Naive thymus-derived CD4-positive, alpha-beta T cell (primary cell): ENCODE results near the gene IQGAP1. TPM values are rescaled to one million over a fixed set of nuclear protein-coding genes. Genes with fewer than 3 reads are reported as not detected.

ENCODE experiments used
- ATAC-seq: fragments of 150-1000 bp; cut with Tn5 transposase; 2 replicates; pipeline ENCODE4 v1.10.0; 2021; ENCODE audit warnings: mild to moderate bottlenecking, moderate library complexity
- CTCF ChIA-PET: fragments of 350-600 bp; sonication (Branson Sonifier 250); formaldehyde crosslinking; loops from one replicate; lab custom pipeline; 2021; ENCODE audit warnings: antibody characterized with exemption; lab: Charles Lee
- POLR2A ChIA-PET: fragments of 350-600 bp; sonication (Branson Sonifier 250); formaldehyde crosslinking; loops from one replicate; lab custom pipeline; 2021; ENCODE audit warnings: antibody characterized with exemption, inconsistent platforms; lab: Charles Lee
- DNase-seq, 9 donors: peaks; one replicate each; pipeline versions ENCODE4 v3.0.0 to v3.0.0-alpha.2; 2020 to 2022; ENCODE audit warnings: mixed read lengths in 1 of 9
- H3K27ac ChIP-seq: one replicate; pipeline ENCODE4 v1.7.0; 2013; ENCODE audit warnings: mild to moderate bottlenecking, low read depth, low read length, moderate library complexity
- H3K27me3 ChIP-seq, 2 donors: one replicate each; pipeline ENCODE4 v1.7.0; 2013; ENCODE audit warnings: low read length in 2 of 2, mild to moderate bottlenecking in 2 of 2, moderate library complexity in 2 of 2; ENCODE audit not compliant: control insufficient read depth in 2 of 2, insufficient read depth in 2 of 2
- H3K36me3 ChIP-seq, 3 experiments: 1 replicate in 2 of 3; 2 replicates in 1 of 3; pipeline ENCODE4 v1.7.0; 2013; ENCODE audit warnings: low read length in 3 of 3, mild to moderate bottlenecking in 3 of 3, moderate library complexity in 1 of 3; ENCODE audit not compliant: insufficient read depth in 3 of 3, control insufficient read depth in 2 of 3
- H3K4me1 ChIP-seq, 2 donors: one replicate each; pipeline ENCODE4 v1.7.0; 2013; ENCODE audit warnings: low read length in 2 of 2, mild to moderate bottlenecking in 2 of 2, moderate library complexity in 1 of 2; ENCODE audit not compliant: control insufficient read depth in 2 of 2, insufficient read depth in 2 of 2
- H3K4me3 ChIP-seq: 2 replicates; pipeline ENCODE4 v1.7.0; 2013; ENCODE audit warnings: mild to moderate bottlenecking, low read length
- H3K9me3 ChIP-seq, 3 experiments: 1 replicate in 2 of 3; 2 replicates in 1 of 3; pipeline ENCODE4 v1.7.0; 2013; ENCODE audit warnings: low read length in 3 of 3; ENCODE audit not compliant: control insufficient read depth in 2 of 3
- H3K27ac Mint-ChIP-seq, 9 donors: one replicate each; pipeline ENCODE4 v1.8.0; 2020 to 2022; ENCODE audit warnings: mixed read lengths in 9 of 9, mild to moderate bottlenecking in 8 of 9, moderate library complexity in 5 of 9, inconsistent platforms in 2 of 9
- H3K27me3 Mint-ChIP-seq, 5 donors: one replicate each; pipeline ENCODE4 v1.8.0; 2021 to 2022; ENCODE audit warnings: mixed read lengths in 5 of 5, mild to moderate bottlenecking in 1 of 5
- H3K36me3 Mint-ChIP-seq, 5 donors: one replicate each; pipeline ENCODE4 v1.8.0; 2020 to 2022; ENCODE audit warnings: mixed read lengths in 5 of 5, mild to moderate bottlenecking in 3 of 5, inconsistent platforms in 1 of 5
- H3K4me1 Mint-ChIP-seq, 7 donors: one replicate each; pipeline ENCODE4 v1.8.0; 2020 to 2022; ENCODE audit warnings: mixed read lengths in 7 of 7, mild to moderate bottlenecking in 3 of 7, inconsistent platforms in 1 of 7
- H3K4me3 Mint-ChIP-seq, 10 donors: one replicate each; pipeline ENCODE4 v1.8.0; 2020 to 2022; ENCODE audit warnings: mild to moderate bottlenecking in 10 of 10, mixed read lengths in 10 of 10, moderate library complexity in 6 of 10, inconsistent platforms in 2 of 10
- H3K9me3 Mint-ChIP-seq, 11 donors: one replicate each; pipeline ENCODE4 v1.8.0; 2020 to 2022; ENCODE audit warnings: mixed read lengths in 11 of 11, mild to moderate bottlenecking in 4 of 11, inconsistent platforms in 1 of 11, moderate library complexity in 1 of 11
- intact Hi-C, 2 donors: fragments of 100-400 bp; cut with micrococcal nuclease; formaldehyde crosslinking; loops; one replicate each; pipeline ENCODE4 v1.15.1; 2023
- polyA plus RNA-seq, 2 donors: library from polyadenylated mRNA; unstranded; fragments of 300-500 nt; fragmentation: Illumina TruSeq; gene quantifications; one replicate each; pipeline ENCODE4 v1.2.3, GENCODE V29; 2021
- total RNA-seq, 6 experiments: library from RNA in 5 of 6; stranded (reverse) in 5 of 6; gene quantifications; 1 replicate in 5 of 6; 2 replicates in 1 of 6; pipeline ENCODE4 v1.2.3 and lab custom pipeline; 2021 to 2026

IQGAP1 gene
- total RNA-seq (100 to 1,000 TPM in 2 of 5 experiments, 10 to 100 TPM in 3; 81.8 to 263 (median 93.8) TPM), polyA plus RNA-seq (10 to 100 TPM; 73.9 to 79.4 TPM), total RNA-seq (lab: John Stamatoyannopoulos, UW) (232 reads per million, percentile 94 among the genes with 10 or more reads in this experiment)

GRCh38 chr15:90387534-90388461, at the start of gene IQGAP1:
Gene IQGAP1 (plus strand): TSS chr15:90388242. CDS start chr15:90388342, 100 bp downstream.
- H3K9me3 Mint-ChIP-seq = peaks cover 0 to 1% (median 0%) of the 10 kb centered on the region in 11 donors
- CTCF ChIA-PET = interaction anchor here (0.6 to 2.0 kb wide), 4 partner anchors 10 to 542 kb away, joined by 3 to 7 read pairs (median 3); no protein-coding TSS in a partner anchor
- Histone ChIP-seq H3K27ac (peak within 1 kb of the TSS; percentile 93), H3K36me3 (peaks cover 0 to 7% (median 0%) of the 10 kb centered on the region in 3 experiments), H3K4me1 (peaks cover 29 to 33% of the 10 kb centered on the region in 2 donors), H3K27me3 (no peaks in the 10 kb centered on the region), H3K9me3 (no peaks in the 10 kb centered on the region), H3K4me3 (peak within 1 kb of the TSS; percentile 88)
- H3K4me3 Mint-ChIP-seq = peak within 1 kb of the TSS; percentile 80 to 95 (median 92)
- intact Hi-C loops = loop anchor here (1.0 to 5.0 kb wide), 13 partner anchors 10 to 548 kb away; partner anchors contain the start of genes GDPGP1 (in 2 of the 2), UNC45A (in 2 of the 2), NGRN (in 1 of the 2) and ZNF774 (in 1 of the 2)
- H3K4me1 Mint-ChIP-seq = peaks cover 38 to 56% (median 50%) of the 10 kb centered on the region in 7 donors
- peak; percentile 91 to 96 (median 94) for DNase-seq
- no peaks in the 10 kb centered on the region for H3K27me3 Mint-ChIP-seq
- peak; percentile 97 for ATAC-seq
- H3K36me3 Mint-ChIP-seq = peaks cover 14 to 23% (median 20%) of the 10 kb centered on the region in 5 donors
- POLR2A ChIA-PET = interaction anchor here (0.5 to 4.6 kb wide), 11 partner anchors 11 to 354 kb away, joined by 3 to 48 read pairs (median 4); no protein-coding TSS in a partner anchor
- H3K27ac Mint-ChIP-seq = peak within 1 kb of the TSS; percentile 68 to 99 (median 94)

GRCh38 chr15:90338532-90338931, 49.5 kb upstream of the IQGAP1 start:
- H3K9me3 ChIP-seq = no peaks in the 10 kb centered on the region
- no peak overlapping the region for H3K4me3 ChIP-seq
- Mint-ChIP-seq H3K27ac (no peak overlapping the region), H3K4me1 (peaks cover 17 to 46% (median 30%) of the 10 kb centered on the region in 7 donors), H3K27me3 (no peaks in the 10 kb centered on the region), H3K4me3 (no peak overlapping the region), H3K36me3 (no peaks in the 10 kb centered on the region), H3K9me3 (no peaks in the 10 kb centered on the region)
- H3K27ac ChIP-seq = no peak overlapping the region
- ChIA-PET CTCF (no interaction called here), POLR2A (no interaction called here)
- intact Hi-C loops = no loop called here
- no peaks in the 10 kb centered on the region for H3K36me3 ChIP-seq
- DNase-seq (no peak), ATAC-seq (no peak)
- no peaks in the 10 kb centered on the region for H3K27me3 ChIP-seq
- H3K4me1 ChIP-seq = peaks cover 3 to 27% of the 10 kb centered on the region in 2 donors

- Mint-ChIP-seq H3K36me3 (no peaks in the 10 kb centered on the region), H3K4me1 (peaks cover 18 to 45% (median 33%) of the 10 kb centered on the region in 7 donors), H3K4me3 (no peak overlapping the region), H3K27me3 (no peaks in the 10 kb centered on the region), H3K27ac (peak overlapping the region in 1 of 9 donors; percentile 41), H3K9me3 (no peaks in the 10 kb centered on the region)
- intact Hi-C loops = no loop called here
- Histone ChIP-seq H3K36me3 (no peaks in the 10 kb centered on the region), H3K4me1 (peaks cover 3 to 30% of the 10 kb centered on the region in 2 donors), H3K27me3 (no peaks in the 10 kb centered on the region), H3K9me3 (no peaks in the 10 kb centered on the region), H3K4me3 (no peak overlapping the region), H3K27ac (no peak overlapping the region)
- ChIA-PET POLR2A (interaction anchor here (0.5 kb wide), 1 partner anchor 359 kb away, joined by 3 read pairs; no protein-coding TSS in a partner anchor), CTCF (interaction anchor here (0.5 to 1.2 kb wide), 3 partner anchors 47 to 927 kb away, joined by 3 to 5 read pairs (median 4); no protein-coding TSS in a partner anchor)
- ATAC-seq = no peak
- DNase-seq = no peak
Observed at GRCh38 chr15:90340345-90340744, 47.7 kb upstream of the IQGAP1 start.

GRCh38 chr15:90343302-90343790, 44.7 kb upstream of the IQGAP1 start:
- H3K4me1 Mint-ChIP-seq = peaks cover 6 to 30% (median 18%) of the 10 kb centered on the region in 7 donors
- H3K36me3 Mint-ChIP-seq = no peaks in the 10 kb centered on the region
- H3K9me3 Mint-ChIP-seq = no peaks in the 10 kb centered on the region
- H3K27ac Mint-ChIP-seq = no peak overlapping the region
- H3K4me3 Mint-ChIP-seq = no peak overlapping the region
- DNase-seq = no peak
- Histone ChIP-seq H3K27me3 (no peaks in the 10 kb centered on the region), H3K36me3 (no peaks in the 10 kb centered on the region), H3K9me3 (no peaks in the 10 kb centered on the region), H3K4me3 (no peak overlapping the region), H3K4me1 (peaks cover 3 to 19% of the 10 kb centered on the region in 2 donors), H3K27ac (no peak overlapping the region)
- intact Hi-C loops = no loop called here
- ChIA-PET CTCF (interaction anchor here (0.6 kb wide), 1 partner anchor 135 kb away, joined by 3 read pairs; no protein-coding TSS in a partner anchor), POLR2A (no interaction called here)
- H3K27me3 Mint-ChIP-seq = peaks cover 0 to 7% (median 0%) of the 10 kb centered on the region in 5 donors
- no peak for ATAC-seq

GRCh38 chr15:90344662-90345061, 43.4 kb upstream of the IQGAP1 start:
- Histone ChIP-seq H3K27ac (no peak overlapping the region), H3K36me3 (no peaks in the 10 kb centered on the region), H3K4me1 (peaks cover 3 to 19% of the 10 kb centered on the region in 2 donors), H3K27me3 (no peaks in the 10 kb centered on the region), H3K9me3 (no peaks in the 10 kb centered on the region), H3K4me3 (no peak overlapping the region)
- ChIA-PET POLR2A (interaction anchor here (0.6 kb wide), 2 partner anchors 30 to 331 kb away, joined by 3 read pairs; no protein-coding TSS in a partner anchor), CTCF (interaction anchor here (0.6 to 1.5 kb wide), 2 partner anchors 16 to 487 kb away, joined by 4 to 7 read pairs; no protein-coding TSS in a partner anchor)
- ATAC-seq (peak; percentile 36), DNase-seq (no peak)
- Mint-ChIP-seq H3K9me3 (no peaks in the 10 kb centered on the region), H3K27me3 (peaks cover 0 to 10% (median 0%) of the 10 kb centered on the region in 5 donors), H3K4me3 (no peak overlapping the region), H3K36me3 (no peaks in the 10 kb centered on the region), H3K4me1 (peaks cover 6 to 25% (median 18%) of the 10 kb centered on the region in 7 donors), H3K27ac (no peak overlapping the region)
- intact Hi-C loops = no loop called here

- no peak overlapping the region for H3K4me3 ChIP-seq
- DNase-seq (no peak), ATAC-seq (no peak)
- POLR2A ChIA-PET = no interaction called here
- CTCF ChIA-PET = interaction anchor here (0.5 to 1.5 kb wide), 2 partner anchors 15 to 103 kb away, joined by 3 to 4 read pairs; no protein-coding TSS in a partner anchor
- H3K4me1 ChIP-seq = peaks cover 7 to 19% of the 10 kb centered on the region in 2 donors
- no peaks in the 10 kb centered on the region for H3K9me3 ChIP-seq
- no peaks in the 10 kb centered on the region for H3K36me3 ChIP-seq
- peaks cover 12 to 22% (median 19%) of the 10 kb centered on the region in 7 donors for H3K4me1 Mint-ChIP-seq
- H3K36me3 Mint-ChIP-seq = no peaks in the 10 kb centered on the region
- peaks cover 0 to 17% (median 0%) of the 10 kb centered on the region in 5 donors for H3K27me3 Mint-ChIP-seq
- H3K4me3 Mint-ChIP-seq = no peak overlapping the region
- peak overlapping the region in 1 of 9 donors; percentile 67 for H3K27ac Mint-ChIP-seq
- H3K27me3 ChIP-seq = no peaks in the 10 kb centered on the region
- no peaks in the 10 kb centered on the region for H3K9me3 Mint-ChIP-seq
- H3K27ac ChIP-seq = no peak overlapping the region
- intact Hi-C loops = no loop called here
Observed at GRCh38 chr15:90345857-90346256, 42.2 kb upstream of the IQGAP1 start.
